Neutrophil (primary cell): Measurements from ENCODE around the gene PCNX2.

ENCODE experiments used
- H3K27ac ChIP-seq: fragments of 200-600 bp; sonication (generic); 2 replicates; pipeline ENCODE4 v1.5.1; 2016; ENCODE audit warnings: mild to moderate bottlenecking, moderate library complexity
- H3K27me3 ChIP-seq: fragments of 200-600 bp; sonication (generic); 2 replicates; pipeline ENCODE4 v1.6.0; 2016; ENCODE audit warnings: mild to moderate bottlenecking
- H3K36me3 ChIP-seq: fragments of 200-600 bp; sonication (generic); 2 replicates; pipeline ENCODE4 v1.5.1; 2017
- H3K4me1 ChIP-seq, 2 experiments: fragments of 200-600 bp in 1 of 2; sonication (generic) in 1 of 2; 1 replicate in 1 of 2; 2 replicates in 1 of 2; pipeline versions ENCODE4 v1.5.1 to v1.6.1; 2013 to 2016; ENCODE audit warnings: low read depth in 1 of 2, low read length in 1 of 2, mild to moderate bottlenecking in 1 of 2, moderate library complexity in 1 of 2; ENCODE audit not compliant: control insufficient read depth in 1 of 2, insufficient read depth in 1 of 2
- H3K4me3 ChIP-seq, 2 experiments: fragments of 200-600 bp in 1 of 2; sonication (generic) in 1 of 2; 1 replicate in 1 of 2; 2 replicates in 1 of 2; pipeline ENCODE4 v1.5.1; 2013 to 2016; ENCODE audit warnings: low read depth in 1 of 2, low read length in 1 of 2, mild to moderate bottlenecking in 1 of 2, moderate library complexity in 1 of 2
- H3K9me3 ChIP-seq: fragments of 200-600 bp; sonication (generic); 2 replicates; pipeline ENCODE4 v1.5.1; 2016
- CTCF ChIP-seq: fragments of 200-600 bp; sonication (generic); IDR thresholded peaks from 2 replicates; pipeline ENCODE4 v1.5.1; 2016; ENCODE audit warnings: antibody characterized with exemption

PCNX2 gene

GRCh38 chr1:233151861-233152260 lies 143.7 kb downstream of the PCNX2 start:
- no peaks in the 10 kb centered on the region for H3K9me3 ChIP-seq
- no peak for TF ChIP-seq CTCF
- no peaks in the 10 kb centered on the region for H3K36me3 ChIP-seq
- no peaks in the 10 kb centered on the region for H3K4me1 ChIP-seq
- H3K27ac ChIP-seq = no peak overlapping the region
- H3K27me3 ChIP-seq = no peaks in the 10 kb centered on the region
- no peak overlapping the region for H3K4me3 ChIP-seq

GRCh38 chr1:233144434-233144833 lies 151.1 kb downstream of the PCNX2 start:
- Histone ChIP-seq H3K4me1 (no peaks in the 10 kb centered on the region), H3K36me3 (no peaks in the 10 kb centered on the region), H3K9me3 (no peaks in the 10 kb centered on the region), H3K27ac (no peak overlapping the region), H3K27me3 (no peaks in the 10 kb centered on the region), H3K4me3 (no peak overlapping the region)
- TF ChIP-seq CTCF = no peak

- Histone ChIP-seq H3K27me3 (no peaks in the 10 kb centered on the region), H3K9me3 (no peaks in the 10 kb centered on the region), H3K36me3 (no peaks in the 10 kb centered on the region), H3K4me3 (no peak overlapping the region), H3K27ac (no peak overlapping the region), H3K4me1 (no peaks in the 10 kb centered on the region)
- no peak for TF ChIP-seq CTCF
These were observed 152.3 kb downstream of the PCNX2 start for GRCh38 chr1:233143241-233143640.

GRCh38 chr1:233140974-233141373 lies 154.6 kb downstream of the PCNX2 start:
- Histone ChIP-seq H3K27ac (no peak overlapping the region), H3K9me3 (no peaks in the 10 kb centered on the region), H3K27me3 (no peaks in the 10 kb centered on the region), H3K4me3 (no peak overlapping the region), H3K4me1 (no peaks in the 10 kb centered on the region), H3K36me3 (no peaks in the 10 kb centered on the region)
- no peak for TF ChIP-seq CTCF

GRCh38 chr1:233140499-233140898 lies 155.0 kb downstream of the PCNX2 start:
- no peak overlapping the region for H3K27ac ChIP-seq
- H3K27me3 ChIP-seq = no peaks in the 10 kb centered on the region
- TF ChIP-seq CTCF = no peak
- no peaks in the 10 kb centered on the region for H3K36me3 ChIP-seq
- H3K4me3 ChIP-seq = no peak overlapping the region
- H3K4me1 ChIP-seq = no peaks in the 10 kb centered on the region
- no peaks in the 10 kb centered on the region for H3K9me3 ChIP-seq
